ENCODE measurements around the gene MALSU1.
A peak's percentile ranks its signal among the peaks of the same experiment; 100 is the strongest.

The MALSU1 gene

DNA sequence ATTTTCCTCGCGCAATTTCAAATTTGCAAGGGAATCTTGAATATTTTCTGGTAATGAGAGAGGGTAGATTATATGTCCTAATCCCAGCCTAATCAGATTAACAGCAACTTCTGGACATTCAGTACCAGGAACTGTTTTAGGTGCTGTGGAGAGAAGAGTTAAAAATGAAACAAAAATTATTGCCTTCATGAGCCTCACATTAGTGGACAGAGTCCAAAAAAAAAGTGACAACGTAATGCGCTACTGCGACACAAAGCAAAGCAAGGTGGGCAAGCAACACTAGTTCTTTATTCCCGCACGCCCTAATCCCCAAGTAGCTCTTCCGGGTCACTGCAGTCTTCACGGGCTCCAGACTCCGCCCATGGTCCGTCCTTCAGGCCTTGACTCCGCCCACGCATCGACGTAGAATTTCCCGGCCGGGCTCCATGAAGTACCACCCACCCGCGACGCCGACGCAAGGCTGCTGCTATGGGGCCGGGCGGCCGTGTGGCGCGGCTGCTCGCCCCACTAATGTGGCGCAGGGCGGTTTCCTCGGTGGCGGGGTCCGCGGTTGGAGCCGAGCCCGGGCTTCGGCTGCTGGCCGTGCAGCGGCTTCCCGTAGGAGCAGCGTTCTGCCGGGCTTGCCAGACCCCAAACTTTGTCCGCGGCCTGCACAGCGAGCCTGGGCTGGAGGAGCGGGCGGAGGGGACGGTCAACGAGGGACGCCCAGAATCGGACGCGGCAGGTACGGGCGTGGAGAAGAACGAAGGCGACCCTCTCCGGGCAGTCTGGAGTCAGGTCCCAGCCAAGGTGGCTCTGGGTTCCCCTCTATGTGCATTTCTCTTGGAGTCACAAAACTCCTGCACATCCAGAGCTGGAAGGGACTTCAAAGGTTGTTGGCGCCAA lies at the start of gene MALSU1:
Gene MALSU1, plus strand, starts transcription at position 455 of the 885 bp plus-strand sequence. Its CDS starts 14 bp downstream, at position 469.
- DNase-seq (ENCODE audit: low spot score), result peak; percentile 98

DNA sequence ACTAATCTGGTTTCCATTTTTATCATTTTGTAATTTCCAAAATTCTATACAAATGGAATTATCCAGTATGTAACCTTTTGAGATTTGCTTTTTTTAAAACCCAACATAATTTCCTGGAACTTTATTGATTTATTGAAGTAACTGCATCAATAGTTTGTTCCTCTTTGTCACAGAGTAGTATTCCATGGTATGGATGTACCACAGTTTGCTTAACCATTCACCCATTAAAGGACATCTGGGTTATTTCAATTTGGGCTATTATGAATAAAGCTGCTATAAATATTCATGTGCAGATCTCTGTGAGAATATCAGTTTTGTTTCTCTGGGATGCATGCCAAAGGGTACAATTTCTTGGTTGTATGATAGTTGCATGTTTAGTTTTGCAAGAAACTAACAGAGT lies 49.7 kb upstream of the MALSU1 start:
- DNase-seq (ENCODE audit: low spot score), result no peak

DNA sequence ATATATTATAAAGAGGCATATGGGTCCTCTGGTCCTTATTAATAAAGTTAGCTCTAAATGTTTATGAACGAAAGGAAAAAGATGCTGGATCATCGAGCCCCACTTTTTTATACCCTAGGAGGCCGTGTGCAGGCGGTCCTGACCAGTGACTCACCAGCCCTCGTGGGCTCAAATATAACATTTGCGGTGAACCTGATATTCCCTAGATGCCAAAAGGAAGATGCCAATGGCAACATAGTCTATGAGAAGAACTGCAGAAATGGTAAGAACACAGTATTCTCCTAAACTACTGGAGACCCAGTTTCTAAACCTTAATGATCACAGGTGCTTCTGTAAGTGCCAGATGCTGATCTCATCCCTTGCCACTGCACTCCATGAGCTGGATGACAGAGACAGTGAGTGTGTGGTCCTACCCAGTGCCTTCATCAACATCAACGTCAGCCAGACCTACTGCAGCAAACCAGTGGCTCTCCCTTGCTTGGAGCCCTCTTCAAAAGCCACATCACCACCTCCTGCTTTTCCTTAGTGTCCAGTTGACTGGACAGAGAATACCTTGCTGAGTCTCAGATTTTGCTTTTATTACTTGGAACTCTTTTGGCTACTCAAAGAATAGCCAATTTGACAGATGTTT lies 45.0 kb upstream of the MALSU1 start:
- no peak for DNase-seq (ENCODE audit: low spot score)

DNA sequence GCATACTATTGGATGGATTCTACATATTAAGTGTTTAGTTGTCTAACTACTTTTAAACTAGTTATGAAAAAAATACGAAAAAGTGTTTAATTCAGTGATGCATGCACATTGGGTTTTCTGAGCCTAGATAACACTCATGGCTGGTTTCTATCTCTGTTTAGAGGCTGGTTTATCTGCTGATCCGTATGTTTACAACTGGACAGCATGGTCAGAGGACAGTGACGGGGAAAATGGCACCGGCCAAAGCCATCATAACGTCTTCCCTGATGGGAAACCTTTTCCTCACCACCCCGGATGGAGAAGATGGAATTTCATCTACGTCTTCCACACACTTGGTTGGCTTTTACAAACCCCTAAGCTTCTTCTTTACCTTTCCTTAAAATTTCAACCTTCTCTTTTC lies 42.4 kb upstream of the MALSU1 start:
- no peak for DNase-seq (ENCODE audit: low spot score)

DNA sequence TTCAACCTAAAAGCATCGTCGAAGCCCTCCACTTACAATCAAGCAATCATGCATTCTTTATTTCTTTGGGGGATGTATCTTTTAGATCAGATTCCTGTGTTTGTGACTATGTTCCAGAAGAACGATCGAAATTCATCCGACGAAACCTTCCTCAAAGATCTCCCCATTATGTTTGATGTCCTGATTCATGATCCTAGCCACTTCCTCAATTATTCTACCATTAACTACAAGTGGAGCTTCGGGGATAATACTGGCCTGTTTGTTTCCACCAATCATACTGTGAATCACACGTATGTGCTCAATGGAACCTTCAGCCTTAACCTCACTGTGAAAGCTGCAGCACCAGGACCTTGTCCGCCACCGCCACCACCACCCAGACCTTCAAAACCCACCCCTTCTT lies 38.8 kb upstream of the MALSU1 start:
- DNase-seq (ENCODE audit: low spot score), result no peak

DNA sequence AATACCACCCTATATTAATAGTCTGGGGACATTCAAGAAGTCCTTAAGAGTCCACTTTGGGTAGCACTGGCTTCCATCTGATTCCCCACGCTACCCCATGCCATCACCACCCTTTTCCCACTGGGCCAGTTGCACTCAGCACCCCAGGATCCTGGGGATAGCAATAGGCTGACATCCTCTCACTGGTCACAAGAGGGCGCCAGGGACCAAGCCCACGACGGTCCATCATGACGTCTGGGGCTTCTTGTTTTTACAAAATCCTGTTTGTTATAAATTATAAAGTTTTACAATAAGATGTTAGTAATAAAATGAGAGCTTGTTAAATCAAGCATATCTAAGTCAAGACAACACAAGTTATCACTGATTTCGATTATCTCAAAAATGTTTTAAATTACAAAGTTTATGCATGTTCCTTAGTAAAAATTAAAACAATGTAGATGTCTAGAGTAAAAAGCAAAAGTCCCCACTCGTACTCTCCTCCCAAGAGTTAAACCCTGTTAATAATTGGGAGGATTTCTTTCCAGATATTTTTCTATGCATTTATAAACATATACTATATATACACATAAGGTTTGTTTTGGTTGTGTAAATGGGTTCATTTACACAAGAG lies 37.2 kb upstream of the MALSU1 start:
- DNase-seq (ENCODE audit: low spot score), result peak; percentile 62

DNA sequence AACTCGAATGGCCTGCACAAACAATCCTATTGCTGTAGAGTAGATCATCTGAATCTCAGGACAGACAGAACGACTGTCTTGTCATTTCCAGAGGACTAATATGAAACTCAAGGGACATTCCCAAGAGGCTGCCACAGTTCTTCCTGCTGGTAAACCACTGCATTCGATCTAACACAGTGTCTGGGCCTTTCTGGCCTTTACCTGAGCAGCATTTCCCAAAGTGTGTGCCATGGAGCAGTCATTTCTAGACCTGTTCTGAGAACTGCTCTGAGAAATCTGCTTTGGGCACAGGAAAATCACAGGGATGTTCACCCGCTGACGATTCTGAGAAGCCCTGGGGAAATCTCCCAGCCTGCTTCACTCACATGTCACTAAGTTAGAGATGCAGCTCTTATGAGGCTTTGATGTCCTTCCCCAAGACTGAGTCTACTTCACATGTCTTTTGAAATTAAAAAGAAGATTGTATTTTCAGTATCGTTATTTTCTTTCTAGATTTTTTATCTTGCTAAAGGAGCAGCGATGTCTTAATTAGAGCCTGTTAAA lies 34.2 kb upstream of the MALSU1 start:
- no peak for DNase-seq (ENCODE audit: low spot score)

DNA sequence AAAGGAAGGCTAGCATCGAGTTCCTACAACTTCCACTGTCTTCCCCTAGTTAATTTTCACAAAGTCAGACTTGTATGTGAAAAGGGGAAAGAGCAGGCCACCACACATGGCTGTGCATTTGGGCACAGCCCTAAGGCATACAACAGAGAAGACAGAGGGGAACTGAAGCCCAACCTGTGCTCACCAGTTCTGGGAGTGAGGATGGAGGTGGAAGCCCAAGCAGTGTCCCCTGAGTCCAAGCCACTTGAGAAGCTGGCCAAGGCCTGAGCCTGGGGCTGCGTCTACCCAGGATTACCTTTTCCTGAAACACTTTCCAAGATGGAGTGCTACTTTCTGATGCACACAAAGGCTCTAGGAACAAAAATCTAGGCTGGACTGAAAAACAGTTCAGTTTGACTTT lies 32.2 kb upstream of the MALSU1 start:
- DNase-seq (ENCODE audit: low spot score), result no peak

DNA sequence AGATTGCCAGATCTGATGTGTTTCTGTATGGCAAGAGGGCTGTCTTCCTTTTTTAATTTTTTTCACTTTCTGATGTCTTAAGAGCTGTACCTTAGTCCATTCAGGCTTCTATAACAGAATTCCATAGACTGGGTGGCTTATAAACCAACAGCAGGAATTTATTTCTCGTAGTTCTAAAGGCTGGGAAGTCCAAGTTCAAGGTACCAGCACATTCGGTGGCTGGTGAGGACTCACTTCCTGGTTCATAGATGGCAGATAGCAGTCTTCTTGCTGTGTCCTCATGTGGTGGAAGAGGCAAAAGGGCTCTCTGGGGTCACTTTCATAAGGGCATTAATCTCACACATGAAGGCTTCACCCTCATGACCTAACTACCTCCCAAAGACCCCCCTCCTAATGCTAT lies 31.8 kb upstream of the MALSU1 start:
- DNase-seq (ENCODE audit: low spot score), result no peak

DNA sequence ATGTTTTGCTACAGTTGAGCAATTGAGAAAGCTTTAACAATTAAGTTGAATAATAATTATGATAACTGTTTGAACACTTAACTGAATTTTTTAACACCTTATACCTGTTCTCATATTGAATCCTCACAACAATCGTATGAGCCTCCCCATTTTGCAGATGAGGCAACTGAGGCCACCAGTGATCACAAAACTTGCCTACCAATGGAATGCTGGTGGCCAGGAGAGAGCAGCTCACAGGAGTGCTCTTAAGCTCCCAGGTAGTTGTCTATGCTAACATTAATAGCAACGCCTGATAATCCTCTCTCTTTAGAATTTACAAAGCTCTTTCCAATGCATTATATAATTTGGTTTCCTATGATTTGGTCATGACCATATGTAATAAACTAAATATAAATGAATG lies 31.0 kb upstream of the MALSU1 start:
- no peak for DNase-seq (ENCODE audit: low spot score)

DNA sequence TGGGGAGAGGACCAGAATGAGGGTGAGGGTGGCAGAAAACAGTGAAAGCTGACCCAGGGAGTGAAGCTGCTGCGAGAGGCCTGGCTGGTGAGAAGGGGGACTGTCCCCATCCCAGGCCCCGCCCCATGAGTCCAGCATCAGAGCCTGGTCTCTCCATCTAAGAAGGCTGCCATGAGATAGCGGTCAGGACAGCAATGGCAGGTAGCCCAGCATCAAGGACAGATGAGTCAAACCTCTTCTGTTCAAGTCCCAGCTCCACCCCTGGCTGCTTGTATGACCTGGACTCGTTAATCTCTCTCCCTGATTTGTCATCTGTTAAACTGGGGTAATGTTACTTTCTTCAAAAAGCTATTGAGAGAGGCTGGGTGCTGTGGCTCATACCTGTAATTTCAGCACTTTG lies 30.4 kb upstream of the MALSU1 start:
- DNase-seq (ENCODE audit: low spot score), result no peak

DNA sequence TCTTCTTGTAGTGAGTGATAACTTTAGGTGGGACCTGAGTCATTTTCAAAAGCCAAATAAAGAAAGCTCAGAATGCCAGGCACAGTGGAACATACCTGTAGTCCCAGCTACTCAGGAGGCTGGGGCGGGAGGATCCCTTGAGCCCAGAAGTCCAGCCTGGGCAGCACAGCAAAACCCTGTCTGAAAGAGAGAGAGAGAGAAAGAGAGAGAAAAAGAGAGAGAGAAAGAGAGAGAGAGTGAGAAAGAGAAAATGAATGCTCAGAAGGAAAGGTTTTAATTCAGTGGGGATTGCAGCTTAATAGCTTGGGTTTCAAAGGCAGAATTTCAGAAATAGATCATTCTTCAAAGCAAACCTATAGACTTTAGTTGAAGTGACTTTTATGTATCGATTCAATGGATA lies 26.9 kb upstream of the MALSU1 start:
- DNase-seq (ENCODE audit: low spot score), result no peak

DNA sequence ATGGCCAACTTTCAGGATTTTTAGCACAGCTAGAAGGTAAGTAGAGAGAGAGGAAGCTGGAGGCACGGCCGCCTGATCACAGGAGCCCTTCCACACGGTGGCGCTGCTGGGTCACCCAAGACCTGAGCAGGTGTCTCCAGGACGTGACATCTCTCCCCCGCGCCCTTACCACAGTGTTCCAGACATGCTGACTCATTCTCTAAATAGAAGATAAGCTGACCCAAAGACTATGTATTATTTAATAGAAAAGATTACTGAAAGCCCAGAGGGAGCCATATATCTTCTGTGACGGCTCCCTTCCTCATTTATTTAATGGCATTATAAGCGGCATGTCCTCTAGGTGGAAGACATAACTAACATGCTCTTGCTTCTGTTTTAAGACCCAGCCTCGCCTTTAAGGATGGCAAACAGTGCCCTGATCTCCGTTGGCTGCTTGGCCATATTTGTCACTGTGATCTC lies 26.0 kb upstream of the MALSU1 start:
- peak; percentile 21 for DNase-seq (ENCODE audit: low spot score)

DNA sequence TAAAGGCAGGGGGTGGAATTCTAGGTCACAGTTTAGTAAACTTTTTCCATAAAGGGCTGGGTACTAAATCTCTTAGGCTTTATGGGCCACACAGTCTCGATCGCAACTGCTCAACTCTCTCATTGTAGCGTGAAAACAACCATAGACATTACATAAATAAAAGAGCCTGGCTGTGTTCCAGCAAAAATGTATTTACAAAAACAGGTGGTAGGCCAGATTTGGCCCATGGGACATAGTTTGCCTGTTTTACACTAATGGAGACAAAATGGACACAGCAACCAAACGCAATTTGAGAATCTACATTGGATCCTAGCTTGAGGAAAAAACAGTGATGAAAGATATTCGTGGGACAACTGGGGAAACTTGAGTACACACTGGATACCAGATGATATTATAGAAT lies 23.2 kb upstream of the MALSU1 start:
- no peak for DNase-seq (ENCODE audit: low spot score)

DNA sequence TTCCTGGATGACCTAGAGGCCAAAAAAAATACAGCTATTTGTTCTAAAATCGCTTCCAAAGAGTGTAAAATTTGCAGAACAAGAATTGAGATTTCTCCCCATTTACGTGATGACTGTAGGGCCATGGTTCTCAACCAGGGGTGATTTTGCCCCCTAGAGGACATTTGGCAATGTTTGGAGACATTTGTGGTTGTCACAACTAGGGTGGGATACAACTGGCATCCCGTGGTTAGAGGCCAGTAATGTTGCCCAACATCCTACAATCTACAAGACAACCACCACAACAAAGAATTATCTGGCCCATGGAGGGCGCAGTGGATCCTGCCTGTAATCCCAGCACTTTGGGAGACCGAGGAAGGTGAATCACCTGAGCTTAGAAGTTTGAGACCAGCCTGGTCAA lies 22.8 kb upstream of the MALSU1 start:
- DNase-seq (ENCODE audit: low spot score), result no peak

DNA sequence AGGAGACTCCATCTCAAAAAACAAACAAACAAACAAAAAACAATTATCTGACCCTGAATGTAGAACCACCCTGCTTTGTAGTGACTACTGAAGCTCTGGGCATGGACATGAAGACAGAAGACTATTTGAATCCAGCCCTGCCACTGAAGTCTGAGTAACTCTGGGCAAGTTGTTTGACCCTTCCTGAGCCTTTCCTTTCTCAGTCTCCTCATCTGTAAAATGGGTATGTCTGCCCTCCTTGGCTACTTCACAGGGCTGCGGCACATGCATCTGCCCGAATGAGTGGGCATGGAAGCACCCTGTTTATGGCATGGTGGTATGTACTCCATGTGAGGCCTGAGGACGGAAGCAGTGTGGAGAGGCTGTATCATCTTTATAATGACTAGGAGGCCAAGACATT lies 22.2 kb upstream of the MALSU1 start:
- no peak for DNase-seq (ENCODE audit: low spot score)

DNA sequence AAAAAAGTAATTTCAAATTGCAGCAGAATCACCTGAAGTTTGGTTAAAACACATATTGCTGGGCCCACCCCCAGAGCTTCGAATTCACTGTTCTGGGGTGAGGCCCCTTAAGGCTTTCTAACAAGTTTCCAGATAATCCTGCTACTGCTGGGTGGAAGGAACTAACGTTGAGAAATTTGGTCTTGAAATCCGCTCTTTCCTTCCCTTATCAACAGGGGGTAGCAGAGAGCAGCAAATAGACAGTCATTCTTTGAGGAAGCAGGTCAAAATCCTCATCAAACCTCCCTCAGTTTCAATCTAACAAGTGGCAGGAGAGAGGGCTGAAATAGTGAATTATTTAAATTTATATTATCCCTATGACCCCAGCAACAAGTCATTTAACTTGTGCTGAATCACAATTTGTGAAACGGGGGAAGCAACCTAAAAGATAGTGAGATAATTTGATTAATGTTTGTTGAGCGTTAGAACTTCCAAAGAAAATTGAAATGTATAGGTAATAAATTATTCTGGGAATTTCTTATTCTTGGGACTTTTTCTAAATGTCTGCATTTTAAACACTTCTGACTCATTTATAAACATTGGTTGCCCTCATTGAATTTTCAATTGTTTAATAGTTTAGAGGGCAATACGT lies 21.7 kb upstream of the MALSU1 start:
- DNase-seq (ENCODE audit: low spot score), result peak; percentile 49

DNA sequence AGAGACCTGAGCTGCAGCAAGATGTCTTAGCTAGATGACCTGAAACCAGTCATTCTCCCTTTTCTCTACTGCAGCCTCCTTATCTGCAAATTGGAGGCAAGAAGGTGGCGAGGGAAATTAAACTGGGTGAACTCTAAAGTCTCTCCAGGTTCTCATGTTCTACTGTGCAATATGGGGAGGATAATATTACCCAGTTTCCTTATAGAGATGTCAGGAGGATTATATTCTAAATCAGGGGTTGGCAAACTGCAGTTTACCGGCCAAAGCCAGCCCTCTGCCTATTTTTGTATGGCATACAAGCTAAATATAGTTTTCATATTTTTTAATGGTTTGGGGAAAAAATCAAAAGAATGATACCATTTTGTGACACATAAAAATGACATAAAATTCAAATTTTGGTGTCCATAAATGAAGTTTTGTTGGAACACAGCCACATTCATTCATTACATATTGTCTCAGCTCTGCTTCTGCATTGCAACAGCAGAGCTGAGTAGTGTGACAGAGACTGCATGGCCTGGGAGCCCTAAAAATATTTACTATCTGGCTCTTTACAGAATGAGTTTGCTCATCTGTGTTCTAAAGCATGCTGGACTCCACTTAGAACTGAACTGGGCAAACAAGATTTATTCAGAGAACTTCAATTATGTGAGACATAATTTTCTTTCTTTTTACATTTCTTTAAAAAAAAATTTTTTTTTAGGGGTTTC lies 19.2 kb upstream of the MALSU1 start:
- DNase-seq (ENCODE audit: low spot score), result no peak

DNA sequence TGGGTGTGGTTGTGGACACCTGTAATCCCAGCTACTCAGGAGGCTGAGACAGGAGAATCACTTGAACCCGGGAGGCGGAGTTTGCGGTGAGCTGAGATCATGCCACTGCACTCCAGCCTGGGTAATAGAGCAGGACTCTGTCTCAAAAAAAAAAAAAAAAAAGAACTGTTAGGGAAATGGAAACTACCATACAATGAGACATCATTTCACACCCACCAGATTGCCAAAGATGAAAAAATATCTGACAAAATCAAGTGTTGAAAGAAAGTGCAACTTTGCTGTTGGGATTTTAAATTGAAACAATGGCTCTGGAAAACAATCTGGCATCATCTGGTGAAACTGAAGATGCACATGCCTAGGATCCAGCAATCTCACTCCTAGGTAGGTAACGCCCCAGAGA lies 16.1 kb upstream of the MALSU1 start:
- no peak for DNase-seq (ENCODE audit: low spot score)

DNA sequence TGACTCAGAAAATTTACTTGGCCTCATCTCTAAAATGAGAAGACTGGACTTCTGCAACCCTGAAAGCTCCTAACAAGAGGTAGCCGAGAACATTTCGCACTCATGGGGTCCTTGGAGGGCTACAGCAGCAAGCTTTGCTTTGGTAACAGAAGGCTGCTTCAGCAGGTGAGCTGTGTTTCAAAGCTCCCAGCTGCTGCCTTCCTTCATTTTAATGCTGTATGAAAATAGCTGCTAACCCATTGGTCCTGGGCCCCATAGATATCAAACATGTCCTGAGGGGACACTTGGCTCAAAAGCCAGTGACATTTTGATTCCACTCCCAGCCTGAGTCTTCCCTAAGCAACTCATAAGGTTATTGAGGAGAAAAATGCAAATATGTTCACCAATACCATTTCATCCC lies 14.3 kb upstream of the MALSU1 start:
- no peak for DNase-seq (ENCODE audit: low spot score)
